GM20000 (cell line): ENCODE results near the gene AHRR.
A peak's percentile ranks its signal among the peaks of the same experiment; 100 is the strongest.
"Not testable (repeated sequence)": the region's sequence is repeated elsewhere in the genome, so short reads cannot be mapped to it uniquely, and the experiment has no call there.

ENCODE experiments used
- DNase-seq: peaks from one replicate; pipeline ENCODE4 v3.0.0; 2012; ENCODE audit warnings: low spot score
- CTCF ChIP-seq: IDR thresholded peaks from 2 replicates; pipeline ENCODE4 v1.5.1; 2012; ENCODE audit warnings: mild to moderate bottlenecking, control low read depth; ENCODE audit errors: extremely low read depth, missing control alignments

AHRR gene

GRCh38 chr5:394671-395155 is 73.2 kb downstream of the AHRR start:
- DNase-seq = no peak
- TF ChIP-seq CTCF = no peak

GRCh38 chr5:395156-395920 is 73.8 kb downstream of the AHRR start:
- no peak for TF ChIP-seq CTCF
- DNase-seq = no peak

- TF ChIP-seq CTCF = no peak
- DNase-seq = peak; percentile 6
Observed at GRCh38 chr5:395921-396530, 74.5 kb downstream of the AHRR start.

GRCh38 chr5:396531-396961 is 75.0 kb downstream of the AHRR start:
- no peak for DNase-seq
- no peak for TF ChIP-seq CTCF

GRCh38 chr5:398141-398474 is 76.6 kb downstream of the AHRR start:
- DNase-seq = not testable (repeated sequence)

- TF ChIP-seq CTCF = no peak
- no peak for DNase-seq
Observed at GRCh38 chr5:398475-399295, 77.2 kb downstream of the AHRR start.

GRCh38 chr5:399296-400281 is 78.1 kb downstream of the AHRR start:
- TF ChIP-seq CTCF = no peak
- peak; percentile 86 for DNase-seq
